Effector CD8-positive, alpha-beta T cell (primary cell): Measurements from ENCODE around the gene MKRN2OS.

Source experiments
- DNase-seq: peaks from one replicate; lab custom pipeline; 2025; lab: John Stamatoyannopoulos, UW
- total RNA-seq, 4 experiments: gene quantifications; one replicate each; lab custom pipeline; 2026; lab: John Stamatoyannopoulos, UW

MKRN2OS gene, protein sequence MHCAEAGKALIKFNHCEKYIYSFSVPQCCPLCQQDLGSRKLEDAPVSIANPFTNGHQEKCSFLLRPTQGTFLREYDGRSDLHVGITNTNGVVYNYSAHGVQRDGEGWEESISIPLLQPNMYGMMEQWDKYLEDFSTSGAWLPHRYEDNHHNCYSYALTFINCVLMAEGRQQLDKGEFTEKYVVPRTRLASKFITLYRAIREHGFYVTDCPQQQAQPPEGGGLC
- total RNA-seq, result 0 to 0.18 (median 0.09) reads per million in 4 experiments

DNA sequence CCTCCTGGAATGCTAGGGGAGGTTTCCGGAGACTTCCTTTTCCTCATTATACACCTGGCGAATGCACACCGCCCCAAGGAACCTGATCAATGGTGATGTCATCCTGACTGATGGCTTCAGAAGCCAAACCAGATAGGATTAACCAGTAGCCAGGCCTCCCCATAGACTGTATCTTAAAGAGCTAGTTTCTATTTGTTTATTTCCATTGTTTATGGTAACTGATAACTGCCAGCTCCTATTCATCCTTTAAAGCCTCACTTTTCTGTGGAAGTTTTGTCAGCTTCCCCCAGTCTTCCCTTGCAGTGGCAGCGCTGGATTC lies at the start of gene MKRN2OS:
Gene MKRN2OS, minus strand, starts transcription at position 27 of the 319 bp plus-strand sequence. CDS start 35 bp downstream, outside the sequence.
- DNase-seq, result no peak

DNA sequence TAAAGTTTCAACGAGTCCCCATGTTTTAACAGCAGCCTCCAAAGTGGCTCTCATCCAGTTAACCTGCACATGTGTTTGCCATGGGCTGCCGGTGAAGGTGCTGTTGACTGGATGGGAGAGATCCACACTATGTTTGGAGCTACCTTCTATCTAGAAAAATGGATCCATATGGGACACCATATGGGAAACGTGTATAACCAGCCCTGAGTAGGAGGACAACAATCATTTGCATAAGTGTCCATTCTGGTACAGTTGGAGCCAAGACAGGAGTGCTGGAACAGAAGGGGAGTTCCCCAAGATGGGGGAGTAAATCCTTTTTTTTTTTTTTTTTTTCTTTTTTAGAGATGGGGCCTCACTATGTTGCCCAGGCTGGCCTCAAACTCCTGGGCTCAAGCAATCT lies 48.2 kb upstream of the MKRN2OS start:
- no peak for DNase-seq

DNA sequence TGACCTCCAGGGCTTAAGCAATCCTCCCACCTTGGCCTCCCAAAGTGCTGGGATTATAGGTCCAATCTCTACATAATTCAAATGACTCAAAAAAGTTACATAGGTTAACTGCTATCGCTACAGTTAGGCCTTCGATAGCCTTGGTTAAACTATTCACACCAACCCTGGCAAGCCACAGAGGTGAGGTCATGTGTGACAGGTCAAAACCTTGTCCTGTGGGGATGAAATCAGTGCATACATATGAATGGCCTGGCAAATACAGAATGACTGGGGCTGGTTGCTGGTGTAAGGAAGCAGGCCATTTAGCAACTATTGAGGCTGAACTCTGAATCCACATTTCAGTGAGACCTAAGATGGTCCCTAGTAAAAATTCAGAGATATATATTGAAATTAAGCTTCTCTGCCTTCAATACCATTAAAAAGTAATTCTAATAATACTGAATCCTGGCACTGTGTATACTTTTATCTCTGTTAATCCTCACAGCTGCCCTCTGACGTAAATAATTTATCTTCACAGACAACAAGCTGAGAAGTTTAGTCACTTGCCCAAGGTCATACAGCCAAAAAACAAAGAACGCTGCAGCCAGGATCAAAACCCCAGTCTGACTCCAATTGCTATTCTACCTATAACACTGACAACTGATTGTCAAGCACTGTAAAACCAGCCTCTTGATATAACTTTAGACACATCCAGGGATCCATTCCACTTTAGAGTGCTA lies 46.9 kb upstream of the MKRN2OS start:
- DNase-seq, result no peak

DNA sequence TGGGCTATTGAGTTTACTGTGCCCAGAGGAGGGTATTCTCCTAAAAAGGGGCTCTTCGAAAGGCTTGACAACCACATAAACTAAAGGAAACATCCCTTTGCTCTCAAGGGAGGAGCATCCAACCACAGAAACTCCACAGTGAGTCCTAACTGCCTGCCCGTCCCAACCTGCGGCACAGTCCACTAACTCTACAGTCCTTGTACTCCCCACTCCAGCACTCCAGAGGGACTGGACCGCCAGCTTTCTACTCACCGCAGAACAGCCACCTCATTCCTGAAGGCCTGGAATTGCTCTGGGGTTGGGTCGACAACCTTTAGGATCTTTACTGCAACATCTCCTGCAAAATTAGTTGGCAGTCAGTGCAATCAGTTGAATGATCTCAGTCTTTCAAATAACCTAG lies 46.2 kb upstream of the MKRN2OS start:
- DNase-seq, result no peak

DNA sequence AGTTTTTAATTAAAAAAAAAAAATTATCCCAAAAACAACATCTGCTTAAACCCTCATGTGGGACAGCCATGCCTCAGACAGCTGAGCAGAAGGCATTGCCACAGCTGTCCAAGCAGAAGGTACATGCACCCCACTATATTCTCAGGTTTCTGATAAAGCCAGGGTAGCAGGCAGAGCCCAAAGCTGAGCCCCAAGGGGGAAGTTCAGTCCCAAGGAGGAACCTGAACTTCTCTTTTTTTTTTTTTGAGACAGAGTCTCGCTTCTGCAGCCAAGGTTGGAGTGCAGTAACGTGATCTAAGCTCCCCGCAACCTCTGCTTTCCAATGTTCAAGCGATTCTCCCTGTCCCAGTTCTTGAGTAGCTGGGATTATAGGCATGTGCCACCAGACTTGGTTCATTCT lies 44.8 kb upstream of the MKRN2OS start:
- DNase-seq, result no peak

DNA sequence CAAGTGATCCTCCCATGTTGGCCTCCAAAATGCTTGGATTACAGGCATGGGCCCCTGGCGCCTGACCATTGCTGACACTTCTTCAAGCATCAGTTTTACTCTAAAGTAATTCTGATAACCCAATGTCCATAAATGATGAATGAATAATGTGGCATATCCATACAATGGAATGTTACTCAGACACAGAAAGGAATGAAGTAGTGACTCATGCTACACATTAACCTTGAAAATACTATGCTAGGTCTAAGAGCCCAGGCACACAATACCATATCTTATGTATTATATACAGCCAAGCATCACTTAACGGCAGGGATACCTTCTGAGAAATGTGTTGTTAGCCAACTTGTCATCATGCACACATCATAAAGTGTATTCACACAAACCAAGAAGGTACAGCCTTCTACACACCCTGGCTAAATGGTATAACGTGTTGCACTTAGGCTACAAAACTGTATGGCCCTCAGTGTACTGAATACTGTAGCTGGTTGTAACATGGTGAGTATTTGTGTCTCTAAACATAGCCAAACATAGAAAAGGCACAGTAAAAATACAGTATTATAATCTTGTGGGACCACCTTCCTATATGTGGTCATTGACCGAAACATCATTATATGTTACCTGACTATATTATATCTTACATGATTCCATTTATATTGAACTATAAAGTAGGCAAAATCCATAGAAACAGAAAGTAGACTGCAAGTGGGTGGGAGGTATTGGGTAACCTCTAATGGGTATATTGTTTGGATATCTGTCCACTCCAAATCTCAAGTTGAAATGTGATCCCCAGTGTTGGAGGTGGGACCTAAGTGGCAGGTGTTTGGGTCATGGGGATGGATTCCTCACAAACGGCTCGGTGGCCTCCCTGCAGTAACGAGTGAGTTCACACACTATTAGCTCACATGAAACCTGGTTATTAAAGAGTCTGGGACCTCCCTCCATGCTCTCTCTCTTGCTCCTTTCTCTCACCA lies 43.0 kb upstream of the MKRN2OS start:
- DNase-seq, result no peak

DNA sequence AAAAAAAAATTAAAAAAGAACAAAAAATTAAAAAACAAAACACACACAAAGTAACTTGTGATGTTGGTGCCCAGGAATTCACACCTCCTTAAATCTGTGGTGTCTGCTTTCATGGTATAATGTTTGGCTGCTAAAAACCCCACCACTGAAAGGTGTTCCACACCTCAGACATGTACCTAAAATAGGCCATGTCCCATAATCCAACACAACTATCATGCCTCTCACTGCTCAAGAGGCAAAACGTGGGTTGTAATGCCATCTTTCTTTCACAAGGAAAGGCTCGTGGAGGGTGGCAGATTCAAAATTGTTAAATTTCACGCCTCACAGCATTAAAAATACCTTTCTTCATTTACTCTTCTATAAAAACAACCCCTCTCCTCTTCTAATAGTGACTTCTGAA lies 41.1 kb upstream of the MKRN2OS start:
- DNase-seq, result no peak

DNA sequence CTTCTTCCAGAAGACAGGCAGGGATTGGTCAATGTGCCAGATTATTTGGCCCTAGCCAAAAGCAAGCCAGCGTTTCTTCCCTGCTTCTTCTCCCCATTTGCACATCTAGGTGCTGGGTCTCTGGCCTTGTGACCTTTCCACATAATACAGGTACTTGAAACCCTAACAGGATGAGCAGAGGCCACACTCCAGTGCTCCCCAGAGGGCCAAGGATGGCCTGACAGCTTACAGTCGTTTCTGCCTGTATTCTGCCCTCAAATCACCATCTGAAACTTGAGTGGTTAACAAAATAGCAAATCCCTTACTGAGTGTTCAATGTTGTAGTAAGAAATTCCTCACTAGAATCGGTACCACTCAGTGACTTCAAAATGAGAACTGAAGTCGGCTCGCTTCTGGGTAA lies 40.7 kb upstream of the MKRN2OS start:
- DNase-seq, result no peak

DNA sequence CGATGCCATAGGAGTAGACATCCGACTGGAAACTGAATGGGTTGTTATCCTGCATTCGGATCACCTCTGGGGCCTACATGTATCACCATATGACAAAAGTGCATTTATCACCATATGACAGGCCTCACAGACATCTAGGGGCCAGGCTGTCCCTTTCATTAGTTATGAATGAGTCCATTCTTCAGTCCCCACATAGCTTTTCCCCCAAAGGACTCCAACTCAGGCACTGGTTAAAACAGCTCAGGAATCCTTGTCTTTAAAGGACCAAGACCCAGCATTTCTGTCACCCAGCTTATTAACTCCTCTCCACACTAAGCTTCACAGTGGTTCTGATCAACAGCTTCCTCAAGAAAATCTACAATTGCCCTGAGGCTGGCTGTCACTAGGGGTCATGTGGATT lies 39.9 kb upstream of the MKRN2OS start:
- no peak for DNase-seq

DNA sequence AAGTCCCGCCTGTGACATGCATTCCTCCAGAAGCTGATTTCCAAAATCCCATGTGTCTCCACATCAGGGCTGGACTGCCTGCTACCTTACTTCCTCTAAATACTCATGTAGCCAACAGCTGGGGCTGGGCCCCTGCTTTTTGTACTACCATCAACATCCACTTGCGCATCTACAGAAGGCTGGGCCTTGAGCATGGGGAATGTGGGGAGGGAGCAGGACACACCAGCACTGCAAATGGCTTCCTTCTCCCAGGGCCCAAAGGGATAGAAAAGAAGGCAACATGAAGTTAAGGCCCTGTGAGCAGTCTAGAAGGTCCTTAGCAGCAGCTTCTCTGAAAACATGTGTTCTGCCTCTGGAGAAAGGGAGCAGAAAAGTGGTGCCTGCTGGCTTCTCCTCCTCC lies 38.8 kb upstream of the MKRN2OS start:
- DNase-seq, result no peak

DNA sequence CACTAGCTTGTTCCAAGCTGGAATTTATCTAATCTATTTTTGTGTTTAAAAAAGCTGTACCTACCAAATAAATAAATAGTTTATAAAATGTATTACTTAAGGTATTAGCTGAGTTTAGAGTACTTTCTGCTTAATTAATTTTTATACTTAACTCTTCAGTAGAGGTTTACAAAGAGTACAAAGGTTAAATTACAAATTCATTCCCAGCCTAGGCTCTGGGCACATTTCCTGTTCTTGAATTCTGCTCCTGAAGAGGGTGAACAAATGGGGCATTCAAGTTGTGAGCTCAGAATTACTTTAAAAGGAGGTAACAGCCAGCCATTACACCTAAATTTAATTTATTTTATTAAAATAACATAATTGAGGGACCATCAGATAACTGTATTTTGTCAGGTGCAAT lies 38.0 kb upstream of the MKRN2OS start:
- no peak for DNase-seq

DNA sequence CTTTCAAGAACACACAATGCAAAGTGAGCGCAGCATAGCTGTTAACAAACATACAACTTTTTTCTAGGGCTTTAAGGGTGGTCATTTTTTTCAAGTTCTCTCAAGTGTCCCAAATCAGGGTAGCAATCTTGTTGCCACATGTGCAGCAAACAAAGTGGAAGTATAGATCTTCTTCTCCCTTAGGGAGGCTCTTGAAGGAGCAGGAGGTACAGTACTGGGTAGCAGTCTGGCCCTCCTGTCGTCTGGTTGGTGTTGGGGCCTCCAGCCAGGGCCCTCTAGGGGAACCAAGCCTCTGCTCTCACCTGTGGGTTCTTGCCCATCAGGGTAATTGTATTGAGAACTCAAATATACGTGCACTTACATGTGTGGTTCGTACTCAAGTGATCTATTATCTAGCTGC lies 37.4 kb upstream of the MKRN2OS start:
- DNase-seq, result no peak

DNA sequence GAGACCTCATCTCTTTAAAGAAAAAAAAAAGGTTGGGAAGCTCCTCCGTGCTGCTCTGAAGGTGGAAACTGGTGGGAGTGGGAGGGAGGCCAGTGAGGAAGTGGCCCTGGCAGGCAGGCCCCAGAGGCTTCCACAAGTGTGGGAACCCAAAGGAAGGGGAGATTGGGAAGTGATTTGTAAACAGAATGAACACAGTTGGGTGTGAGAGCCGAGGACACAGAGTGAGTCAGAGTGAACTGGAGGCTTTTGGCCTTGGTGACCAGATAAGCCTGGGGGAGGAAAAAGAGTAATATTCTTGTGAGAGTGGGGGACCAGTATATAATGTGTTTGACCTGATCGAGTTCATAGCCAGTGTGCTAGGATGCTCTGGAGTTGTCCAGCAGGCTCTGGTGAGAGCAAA lies 34.6 kb upstream of the MKRN2OS start:
- DNase-seq, result no peak

DNA sequence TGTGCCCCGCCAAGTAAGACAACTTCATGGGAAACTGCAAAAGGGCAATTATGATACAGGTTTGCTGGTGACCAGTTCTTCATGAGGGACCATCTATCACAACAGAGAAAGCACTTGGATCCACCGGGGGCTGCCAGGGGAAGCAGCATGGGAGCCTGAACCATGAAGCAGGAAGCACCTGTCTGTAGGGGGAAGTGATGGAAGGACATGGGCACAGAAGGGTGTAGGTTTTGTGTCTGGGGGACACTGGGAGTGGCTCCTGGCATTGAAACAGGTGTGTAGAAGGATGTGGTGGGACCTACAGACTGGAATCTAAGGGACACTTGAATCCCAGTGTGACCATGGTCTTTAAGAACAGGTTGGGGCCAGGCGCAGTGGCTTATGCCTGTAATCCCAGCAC lies 34.2 kb upstream of the MKRN2OS start:
- no peak for DNase-seq

DNA sequence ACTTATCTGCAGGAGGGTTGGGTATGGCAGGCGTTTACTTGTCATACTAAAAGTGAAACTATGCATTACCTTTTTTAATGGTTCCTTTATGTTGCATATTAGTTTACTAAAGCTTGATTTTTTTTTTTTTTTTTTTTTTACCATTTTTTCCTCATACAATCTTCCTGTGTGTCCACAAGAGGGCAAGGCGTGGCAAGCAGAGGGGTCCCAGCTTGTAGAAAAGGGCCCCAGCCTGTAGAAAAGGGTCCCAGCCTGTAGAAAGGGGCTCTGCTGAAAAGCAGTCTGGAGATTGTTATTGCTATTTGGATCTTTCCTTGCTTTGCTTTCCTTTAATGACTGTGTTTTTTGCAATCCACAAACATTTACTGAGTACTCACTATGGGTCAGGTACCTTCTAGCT lies 33.4 kb upstream of the MKRN2OS start:
- no peak for DNase-seq

DNA sequence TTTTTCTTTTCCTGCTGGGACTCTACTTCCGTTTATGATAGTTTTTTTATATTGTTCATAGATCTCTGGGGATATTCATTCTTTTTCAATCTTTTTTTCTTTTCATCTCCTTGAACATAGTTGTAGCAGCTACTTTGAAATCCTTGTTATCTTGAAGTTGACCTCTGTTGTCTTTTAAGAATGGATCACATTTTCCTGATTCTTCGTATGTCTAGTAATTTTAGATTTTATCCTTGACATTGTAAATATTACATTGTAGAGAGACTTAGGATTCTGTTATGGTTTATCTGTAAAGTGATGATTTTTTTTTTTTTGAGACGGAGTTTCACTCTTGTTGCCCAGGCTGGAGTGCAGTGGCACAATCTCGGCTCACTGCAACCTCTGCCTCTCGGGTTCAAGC lies 32.1 kb upstream of the MKRN2OS start:
- DNase-seq, result no peak

DNA sequence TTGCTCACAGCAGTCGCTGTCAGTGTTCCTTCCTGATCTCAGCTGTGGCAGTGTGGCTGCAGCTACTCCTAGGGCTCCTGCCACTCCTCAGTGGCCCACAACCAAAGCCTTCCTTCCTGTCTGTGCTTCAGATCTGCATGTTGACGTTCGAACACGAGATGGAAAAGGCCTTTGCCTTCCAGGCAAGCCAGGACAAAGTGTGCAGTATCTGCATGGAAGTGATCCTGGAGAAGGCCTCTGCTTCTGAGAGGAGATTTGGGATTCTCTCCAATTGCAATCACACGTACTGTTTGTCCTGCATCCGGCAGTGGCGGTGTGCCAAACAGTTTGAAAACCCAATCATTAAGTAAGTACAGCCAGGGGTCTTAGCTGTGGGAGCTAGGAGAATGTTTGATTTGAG lies 29.4 kb upstream of the MKRN2OS start:
- no peak for DNase-seq

DNA sequence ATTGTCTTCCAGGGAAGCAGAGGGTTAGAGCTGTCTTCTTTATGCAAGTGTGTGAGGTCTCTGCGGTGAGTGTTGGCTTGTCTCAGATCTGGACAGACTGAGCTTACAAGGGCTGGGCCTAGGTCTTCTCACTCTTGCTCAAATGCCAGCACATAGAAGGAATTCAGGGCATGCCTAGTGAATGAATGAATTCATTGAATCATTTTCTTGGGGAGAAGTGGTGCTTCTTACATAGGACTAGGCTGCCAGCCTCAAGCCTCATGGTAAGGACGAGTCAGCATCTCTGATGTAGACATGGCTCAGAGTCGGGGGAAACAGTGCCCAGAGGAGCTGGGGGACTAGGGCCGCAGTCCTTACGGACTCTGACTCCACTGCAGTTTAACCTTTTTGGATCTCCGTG lies 28.8 kb upstream of the MKRN2OS start:
- DNase-seq, result no peak

DNA sequence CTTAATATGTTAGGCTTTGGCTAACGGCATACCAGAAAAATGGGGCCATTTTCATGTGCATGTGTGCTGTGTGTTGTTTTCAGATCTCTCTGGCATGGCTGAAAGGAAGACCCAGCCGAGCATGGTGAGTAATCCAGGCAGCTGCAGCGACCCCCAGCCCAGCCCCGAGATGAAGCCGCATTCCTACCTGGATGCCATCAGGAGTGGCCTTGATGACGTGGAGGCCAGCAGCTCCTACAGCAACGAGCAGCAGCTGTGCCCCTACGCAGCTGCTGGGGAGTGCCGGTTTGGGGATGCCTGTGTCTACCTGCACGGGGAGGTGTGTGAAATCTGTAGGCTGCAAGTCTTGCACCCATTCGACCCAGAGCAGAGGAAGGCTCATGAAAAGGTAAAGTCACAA lies 26.7 kb upstream of the MKRN2OS start:
- no peak for DNase-seq

DNA sequence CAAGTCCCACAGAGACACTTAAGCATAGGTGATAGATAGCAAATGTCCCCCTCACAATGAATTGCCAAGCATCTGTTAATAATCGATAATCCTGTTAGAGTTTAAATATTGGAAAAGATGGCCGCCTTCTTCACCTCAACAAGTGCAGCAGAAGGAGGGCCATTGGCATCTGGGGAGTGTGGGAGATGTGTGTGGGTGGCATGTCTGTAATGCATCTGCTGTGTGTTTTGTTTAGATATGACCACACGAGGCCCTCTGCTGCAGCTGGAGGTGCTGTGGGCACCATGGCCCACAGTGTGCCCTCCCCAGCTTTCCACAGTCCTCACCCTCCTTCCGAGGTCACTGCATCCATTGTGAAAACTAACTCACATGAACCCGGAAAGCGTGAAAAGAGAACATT lies 24.5 kb upstream of the MKRN2OS start:
- DNase-seq, result no peak

DNA sequence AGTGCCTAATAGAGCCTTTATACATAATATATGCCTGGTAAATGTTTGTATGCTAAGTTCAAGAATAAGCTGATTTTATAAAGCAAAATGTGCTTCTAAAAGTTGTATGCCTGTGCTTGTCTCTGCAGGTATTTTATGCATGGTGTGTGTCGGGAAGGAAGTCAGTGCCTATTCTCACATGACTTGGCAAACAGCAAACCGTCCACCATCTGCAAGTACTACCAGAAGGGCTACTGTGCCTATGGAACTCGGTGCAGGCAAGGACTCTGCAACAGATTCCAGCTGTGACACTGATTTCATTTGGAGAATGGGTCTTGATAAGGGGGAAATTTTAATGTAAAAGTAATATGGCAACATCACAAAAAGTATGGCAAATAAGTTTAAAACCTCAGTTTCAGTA lies 23.4 kb upstream of the MKRN2OS start:
- DNase-seq, result no peak

DNA sequence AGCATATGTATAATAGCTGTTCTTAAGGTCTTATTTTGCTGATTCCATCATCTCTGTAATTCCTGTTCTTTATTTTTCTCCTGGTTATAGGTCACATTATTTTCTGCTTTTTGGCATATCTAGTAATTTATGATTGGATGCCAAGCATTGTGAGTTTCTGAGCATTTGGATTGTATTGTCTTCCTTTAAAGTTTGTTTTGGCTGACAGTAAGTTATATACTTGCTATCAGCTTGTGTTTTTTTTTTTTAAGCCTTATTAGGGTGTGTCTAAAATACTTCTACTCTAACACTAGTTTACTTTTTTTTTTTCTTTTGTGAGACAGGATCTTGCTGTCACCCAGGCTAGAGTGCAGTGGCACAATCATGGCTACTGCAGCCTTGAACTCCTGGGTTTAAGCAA lies 21.7 kb upstream of the MKRN2OS start:
- no peak for DNase-seq

DNA sequence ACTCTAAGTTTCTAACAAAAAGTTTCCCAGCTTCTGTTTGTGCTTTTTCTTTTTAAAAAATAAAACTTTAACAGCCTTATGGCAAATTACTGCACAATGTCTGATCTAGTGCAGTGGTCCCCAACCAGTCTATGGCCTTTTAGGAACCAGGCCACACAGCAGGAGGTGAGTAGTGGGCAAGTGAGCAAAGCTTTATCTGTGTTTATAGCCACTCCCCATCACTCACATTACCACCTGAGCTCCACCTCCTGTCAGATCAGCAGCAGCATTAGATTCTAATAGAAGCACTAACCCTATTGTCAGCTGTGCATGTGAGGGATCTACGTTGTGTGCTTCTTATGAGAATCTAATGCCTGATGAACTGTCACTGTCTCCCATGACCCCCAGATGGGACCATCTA lies 17.2 kb upstream of the MKRN2OS start:
- no peak for DNase-seq
